Brain microvascular endothelial cell (primary cell): ENCODE data around the gene REPIN1.
"Not testable (repeated sequence)": the region's sequence is repeated elsewhere in the genome, so short reads cannot be mapped to it uniquely, and the experiment has no call there.

ENCODE experiments used
- DNase-seq: peaks from one replicate; pipeline ENCODE4 v3.0.0-alpha.2; 2020
- H3K27ac ChIP-seq: fragments of 250-450 bp; sonication (Bioruptor Pico); 2 replicates; pipeline ENCODE4 v1.5.1; 2020; ENCODE audit warnings: mild to moderate bottlenecking, moderate library complexity
- H3K27me3 ChIP-seq: fragments of 250-450 bp; sonication (Bioruptor Pico); replicated peaks from 2 replicates; pipeline ENCODE4 v1.5.1; 2020; ENCODE audit warnings: mild to moderate bottlenecking
- H3K36me3 ChIP-seq: fragments of 250-450 bp; sonication (Bioruptor Pico); replicated peaks from 2 replicates; pipeline ENCODE4 v1.5.1; 2020; ENCODE audit warnings: mild to moderate bottlenecking
- H3K4me3 ChIP-seq: 2 replicates; pipeline ENCODE4 v1.5.1; 2011; ENCODE audit warnings: low read depth, mild to moderate bottlenecking, control low read depth, low read length, moderate library complexity
- CTCF ChIP-seq: IDR thresholded peaks from 2 replicates; pipeline ENCODE4 v1.5.1; 2011; ENCODE audit warnings: low read depth, mild to moderate bottlenecking, moderate library complexity, low read length, control low read depth, inconsistent platforms; ENCODE audit errors: missing control alignments
- in situ Hi-C: cut with HindIII; loops from 2 replicates; pipeline ENCODE4 v1.10.0; 2017; ENCODE audit warnings: low sequenced_read_pairs, low pct_ligation_motif_present

REPIN1 gene

GRCh38 chr7:150382844-150383225 is 14.2 kb downstream of the REPIN1 start:
- H3K4me3 ChIP-seq, result no peak overlapping the region
- H3K36me3 ChIP-seq, result no peaks in the 10 kb centered on the region
- no peak overlapping the region for H3K27ac ChIP-seq
- in situ Hi-C loops, result no loop called here
- no peak for TF ChIP-seq CTCF
- H3K27me3 ChIP-seq, result no peaks in the 10 kb centered on the region
- DNase-seq, result no peak

- Histone ChIP-seq H3K4me3 (no peak overlapping the region), H3K36me3 (no peaks in the 10 kb centered on the region), H3K27me3 (no peaks in the 10 kb centered on the region), H3K27ac (no peak overlapping the region)
- DNase-seq, result no peak
- in situ Hi-C loops, result no loop called here
- no peak for TF ChIP-seq CTCF
These were observed 15.2 kb downstream of the REPIN1 start for GRCh38 chr7:150383710-150384397.

- in situ Hi-C loops, result no loop called here
- DNase-seq, result no peak
- no peaks in the 10 kb centered on the region for H3K36me3 ChIP-seq
- H3K4me3 ChIP-seq, result no peak overlapping the region
- H3K27me3 ChIP-seq, result no peaks in the 10 kb centered on the region
- no peak overlapping the region for H3K27ac ChIP-seq
- no peak for TF ChIP-seq CTCF
These were observed 16.0 kb downstream of the REPIN1 start for GRCh38 chr7:150384406-150385301.

GRCh38 chr7:150385302-150385723 is 16.7 kb downstream of the REPIN1 start:
- H3K4me3 ChIP-seq, result no peak overlapping the region
- no peak for DNase-seq
- in situ Hi-C loops, result no loop called here
- no peaks in the 10 kb centered on the region for H3K36me3 ChIP-seq
- no peaks in the 10 kb centered on the region for H3K27me3 ChIP-seq
- TF ChIP-seq CTCF, result no peak
- no peak overlapping the region for H3K27ac ChIP-seq

GRCh38 chr7:150385884-150386283 is 17.3 kb downstream of the REPIN1 start:
- in situ Hi-C loops, H3K27ac ChIP-seq, H3K27me3 ChIP-seq, DNase-seq, H3K36me3 ChIP-seq, H3K4me3 ChIP-seq: not testable (repeated sequence)

GRCh38 chr7:150388306-150388705 is 19.7 kb downstream of the REPIN1 start:
- TF ChIP-seq CTCF, result no peak
- H3K36me3 ChIP-seq, result no peaks in the 10 kb centered on the region
- no peak for DNase-seq
- no peaks in the 10 kb centered on the region for H3K27me3 ChIP-seq
- in situ Hi-C loops, result no loop called here
- H3K4me3 ChIP-seq, result no peak overlapping the region
- no peak overlapping the region for H3K27ac ChIP-seq
